IMR-90 (cell line): Measurements from ENCODE around the gene C10orf71. TPM values are rescaled to one million over a fixed set of nuclear protein-coding genes. Genes with fewer than 3 reads are reported as not detected.

Source experiments
- ATAC-seq: fragments of 200-7000 bp; cut with Tn5 transposase; 2 replicates; pipeline ENCODE4 v1.9.1; 2020; ENCODE audit warnings: low read depth, mild to moderate bottlenecking, moderate library complexity
- BruUV-seq: library from RNA; stranded (reverse); fragments of 400-500 nt; replicated peaks from 2 replicates; lab custom pipeline; 2021; lab: Mats Ljungman, UMichigan
- CTCF ChIA-PET: fragments of 300-600 bp; formaldehyde crosslinking; extraction: SDS; loops from one replicate; lab custom pipeline; 2021; ENCODE audit warnings: antibody characterized with exemption; lab: Yijun Ruan, JAX
- POLR2A ChIA-PET: fragments of 300-600 bp; sonication (Branson Sonifier 250); formaldehyde crosslinking; loops from one replicate; lab custom pipeline; 2022; ENCODE audit warnings: antibody characterized with exemption; ENCODE audit not compliant: unreplicated experiment; lab: Charles Lee
- DNase-seq: peaks from one replicate; pipeline ENCODE4 v3.0.0; 2013
- H2AFZ ChIP-seq: replicated peaks from 2 replicates; pipeline ENCODE3; 2013; ENCODE audit warnings: low read length, mild to moderate bottlenecking; ENCODE audit not compliant: poor library complexity
- H2AK5ac ChIP-seq: 2 replicates; pipeline ENCODE4 v1.6.1; 2013; ENCODE audit warnings: low read depth, low read length, inconsistent platforms
- H2AK9ac ChIP-seq: replicated peaks from 2 replicates; pipeline ENCODE3; 2013; ENCODE audit warnings: mild to moderate bottlenecking, low read depth, low read length, moderate library complexity; ENCODE audit not compliant: poor library complexity
- H2BK120ac ChIP-seq: 2 replicates; pipeline ENCODE4 v1.6.1; 2013; ENCODE audit warnings: low read depth, low read length, inconsistent platforms
- H2BK15ac ChIP-seq: 3 replicates; pipeline ENCODE4 v1.6.1; 2013; ENCODE audit warnings: low read depth, low read length, inconsistent platforms
- H2BK20ac ChIP-seq: 2 replicates; pipeline ENCODE4 v1.6.1; 2013; ENCODE audit warnings: low read depth, mild to moderate bottlenecking, inconsistent platforms, low read length, moderate library complexity
- H2BK5ac ChIP-seq: 2 replicates; pipeline ENCODE4 v1.6.1; 2013; ENCODE audit warnings: mild to moderate bottlenecking, low read depth, low read length, inconsistent platforms; ENCODE audit not compliant: poor library complexity, severe bottlenecking
- H3K14ac ChIP-seq: replicated peaks from 2 replicates; pipeline ENCODE4 v1.6.1; 2013; ENCODE audit warnings: low read depth, low read length, inconsistent platforms
- H3K18ac ChIP-seq: 2 replicates; pipeline ENCODE4 v1.6.1; 2013; ENCODE audit warnings: low read depth, low read length, control low read depth
- H3K23ac ChIP-seq: 2 replicates; pipeline ENCODE4 v1.6.1; 2013; ENCODE audit warnings: low read depth, low read length, inconsistent platforms
- H3K27ac ChIP-seq: 2 replicates; pipeline ENCODE4 v1.5.1; 2013; ENCODE audit warnings: mild to moderate bottlenecking, control low read depth, low read length; ENCODE audit not compliant: insufficient read depth
- H3K27me3 ChIP-seq: 2 replicates; pipeline ENCODE4 v1.6.1; 2013; ENCODE audit warnings: low read length; ENCODE audit not compliant: control insufficient read depth, insufficient read depth
- H3K36me3 ChIP-seq: 2 replicates; pipeline ENCODE4 v1.6.1; 2013; ENCODE audit warnings: low read length, mixed read lengths; ENCODE audit not compliant: control insufficient read depth, insufficient read depth
- H3K4ac ChIP-seq: 2 replicates; pipeline ENCODE4 v1.6.1; 2013; ENCODE audit warnings: low read depth, low read length, inconsistent platforms
- H3K4me1 ChIP-seq: 2 replicates; pipeline ENCODE4 v1.6.1; 2013; ENCODE audit warnings: low read length, mixed read lengths; ENCODE audit not compliant: control insufficient read depth, insufficient read depth
- H3K4me2 ChIP-seq: 2 replicates; pipeline ENCODE4 v1.6.1; 2013; ENCODE audit warnings: low read depth, mild to moderate bottlenecking, control low read depth, low read length, moderate library complexity
- H3K4me3 ChIP-seq: 2 replicates; pipeline ENCODE4 v1.5.1; 2013; ENCODE audit warnings: low read depth, mild to moderate bottlenecking, control low read depth, low read length, moderate library complexity; ENCODE audit not compliant: insufficient read depth
- H3K56ac ChIP-seq: 2 replicates; pipeline ENCODE4 v1.6.1; 2013; ENCODE audit warnings: low read length, inconsistent platforms; ENCODE audit not compliant: insufficient read depth; ENCODE audit errors: extremely low read depth
- H3K79me1 ChIP-seq, 2 experiments: 2 replicates each; pipeline ENCODE4 v1.6.1; 2013; ENCODE audit warnings: low read length in 2 of 2, inconsistent platforms in 1 of 2, low read depth in 1 of 2
- H3K9ac ChIP-seq: 2 replicates; pipeline ENCODE4 v1.6.1; 2013; ENCODE audit warnings: low read depth, low read length, control low read depth
- H3K9me1 ChIP-seq: 2 replicates; pipeline ENCODE4 v1.6.1; 2013; ENCODE audit warnings: low read length, inconsistent platforms; ENCODE audit not compliant: insufficient read depth
- H3K9me3 ChIP-seq: 2 replicates; pipeline ENCODE4 v1.6.1; 2013; ENCODE audit warnings: low read length; ENCODE audit not compliant: control insufficient read depth, insufficient read depth
- H4K20me1 ChIP-seq: 2 replicates; pipeline ENCODE4 v1.6.1; 2013; ENCODE audit warnings: low read length, inconsistent platforms; ENCODE audit not compliant: insufficient read depth
- H4K5ac ChIP-seq: 2 replicates; pipeline ENCODE4 v1.6.1; 2013; ENCODE audit warnings: mild to moderate bottlenecking, low read depth, low read length, control low read depth
- H4K8ac ChIP-seq, 2 experiments: 2 replicates each; pipeline ENCODE4 v1.6.1; 2013; ENCODE audit warnings: low read depth in 2 of 2, low read length in 2 of 2, control low read depth in 1 of 2, inconsistent platforms in 1 of 2
- H4K91ac ChIP-seq: 2 replicates; pipeline ENCODE4 v1.6.1; 2013; ENCODE audit warnings: low read depth, low read length, inconsistent platforms; ENCODE audit not compliant: insufficient read depth
- FOS ChIP-seq: fragments of 150-350 bp; IDR thresholded peaks from 2 replicates; pipeline ENCODE4 v1.6.1; 2016; ENCODE audit warnings: low read depth, low read length
- WGBS, 2 experiments: methylation state at CpG; one replicate each; pipeline versions ENCODE4 v1.1.5 to v1.1.7; 2013; ENCODE audit warnings: missing lambda C conversion rate in 2 of 2; ENCODE audit not compliant: insufficient read length in 1 of 2; ENCODE audit errors: extremely low coverage in 2 of 2; 5-methylcytosine and 5-hydroxymethylcytosine counted together
- dilution Hi-C: fragments of 300-500 bp; cut with HindIII; formaldehyde crosslinking; loops from one replicate; pipeline ENCODE4 v1.14.3; 2018; ENCODE audit warnings: low sequenced_read_pairs; ENCODE audit not compliant: unreplicated experiment
- in situ Hi-C: fragments of 300-500 bp; cut with MboI; formaldehyde crosslinking; loops from 3 replicates; pipeline ENCODE4 v1.14.3; 2019; ENCODE audit warnings: low sequenced_read_pairs, inconsistent platforms, mixed read lengths
- intact Hi-C: fragments of 100-400 bp; cut with micrococcal nuclease; formaldehyde crosslinking; loops from 2 replicates; pipeline ENCODE4 v1.10.0; 2022
- polyA plus RNA-seq, 3 experiments: library from polyadenylated mRNA; depleted of rRNA; stranded (reverse); fragments of >200 nt; gene quantifications; 2 replicates each; pipeline ENCODE4 v1.2.3, GENCODE V29; 2012; ENCODE audit warnings: low replicate concordance in 1 of 3
- total RNA-seq: library from RNA; depleted of rRNA; stranded (reverse); fragments of >200 nt; gene quantifications from 2 replicates; pipeline ENCODE4 v1.2.3, GENCODE V29; 2012

C10orf71 gene
- total and polyA plus RNA-seq, 2 of the 4 experiments (the other 2 are of a cell fraction): not detected

- WGBS, 2 experiments: no CpG with 5 or more reads among the region's 4 CpGs
These were observed 48.4 kb downstream of the C10orf71 start for GRCh38 chr10:49347342-49347741.

More at GRCh38 chr10:49347342-49347741, 48.4 kb downstream of the C10orf71 start:
- Histone ChIP-seq H3K4me3 (no peak overlapping the region), H3K9me3 (peaks cover 4% of the 10 kb centered on the region; the same call in 1 of the 2 replicates), H3K27me3 (peaks cover 2% of the 10 kb centered on the region; the same call in 1 of the 2 replicates), H3K23ac (no peak overlapping the region), H2BK20ac (no peak overlapping the region), H3K79me1 (no peaks in the 10 kb centered on the region), H3K27ac (no peak overlapping the region), H3K4ac (no peak overlapping the region), H3K36me3 (no peaks in the 10 kb centered on the region), H2BK5ac (no peak overlapping the region), H2AFZ (no peak overlapping the region), H3K56ac (no peak overlapping the region), H4K5ac (no peak overlapping the region), H3K4me1 (no peaks in the 10 kb centered on the region), H3K18ac (no peak overlapping the region), H3K4me2 (no peak overlapping the region), H2AK9ac (no peak overlapping the region), H4K8ac (no peak overlapping the region), H3K9me1 (no peaks in the 10 kb centered on the region), H2BK15ac (no peak overlapping the region), H3K9ac (no peak overlapping the region), H4K91ac (no peak overlapping the region), H2BK120ac (no peak overlapping the region), H2AK5ac (no peak overlapping the region), H3K14ac (no peak overlapping the region), H4K20me1 (no peaks in the 10 kb centered on the region)
- ChIA-PET POLR2A (no interaction called here), CTCF (no interaction called here)
- no TSS peak for BruUV-seq
- no peak for ATAC-seq
- no peak for TF ChIP-seq FOS
- no peak for DNase-seq
- in situ Hi-C loops: no loop called here
- intact Hi-C loops: no loop called here
- dilution Hi-C loops: no loop called here
